SJSA1 (cell line): ENCODE results near the gene PLIN3. TPM values are rescaled to one million over a fixed set of nuclear protein-coding genes. Genes with fewer than 3 reads are reported as not detected.

Experiments used
- total RNA-seq: library from RNA; depleted of rRNA; stranded (reverse); fragments of >200 nt; shearing (Covaris generic); gene quantifications from 2 replicates; pipeline ENCODE4 v1.2.3, GENCODE V29; 2014; rRNA removed

The PLIN3 gene
- total RNA-seq, 1 experiment from 2014 or later = 210 TPM

Other genes starting within 250 kb of the PLIN3 start
- 5.0 and 7.4 TPM in 2 replicates for gene TNFAIP8L1, start 228.2 kb downstream of the PLIN3 start, total RNA-seq
- 214 and 250 TPM in 2 replicates for gene MYDGF, start 197.3 kb downstream of the PLIN3 start, total RNA-seq
- 60.6 and 65.3 TPM in 2 replicates for gene DPP9, start 143.8 kb downstream of the PLIN3 start, total RNA-seq
- gene FEM1A, start 75.9 kb downstream of the PLIN3 start, total RNA-seq = 9.4 and 14.4 TPM in 2 replicates
- 3.7 and 4.1 TPM in 2 replicates for gene TICAM1, start 36.0 kb downstream of the PLIN3 start, total RNA-seq
- not detected in 2 replicates for gene ARRDC5, start 35.2 kb upstream of the PLIN3 start, total RNA-seq
- 65.8 and 85.8 TPM in 2 replicates for gene UHRF1, start 41.8 kb upstream of the PLIN3 start, total RNA-seq
- 9.1 and 12.8 TPM in 2 replicates for gene KDM4B, start 101.4 kb upstream of the PLIN3 start, total RNA-seq